K562 (cell line): ENCODE measurements around the gene MGAT4B. TPM values are rescaled to one million over a fixed set of nuclear protein-coding genes. Genes with fewer than 3 reads are reported as not detected.

Experiments
- ATAC-seq: fragments of 200-7000 bp; cut with Tn5 transposase; 3 replicates; pipeline ENCODE4 v1.9.1; 2020; ENCODE audit warnings: moderate library complexity
- BruUV-seq: library from RNA; stranded (reverse); fragments of 400-500 nt; replicated peaks from 2 replicates; lab custom pipeline; 2021; lab: Mats Ljungman, UMichigan
- CTCF ChIA-PET: fragments of 300-600 bp; formaldehyde crosslinking; extraction: SDS; loops from one replicate; lab custom pipeline; 2021; ENCODE audit warnings: low intra/inter-chr PET ratio; lab: Yijun Ruan, JAX
- POLR2A ChIA-PET: fragments of 300-600, 350-650 bp; sonication (Branson Sonifier 250); formaldehyde crosslinking; extraction: SDS; loops from one replicate; lab custom pipeline; 2021; ENCODE audit warnings: antibody characterized with exemption, inconsistent platforms; lab: Yijun Ruan, JAX
- DNase-seq, 4 experiments: peaks; one replicate each; pipeline versions ENCODE4 v3.0.0 to v3.0.0-alpha.2; 2011 to 2018; ENCODE audit warnings: low spot score in 3 of 4, mixed read lengths in 3 of 4; ENCODE audit errors: extremely low read depth in 1 of 4
- FAIRE-seq: peaks from 2 replicates; lab custom pipeline; 2011; peaks lifted over from hg19 to GRCh38; lab: Jason Lieb, UNC
- H2AFZ ChIP-seq: 2 replicates; pipeline ENCODE4 v1.6.0; 2011; ENCODE audit warnings: low read depth, low read length, control low read depth, inconsistent platforms
- H3K27ac ChIP-seq: fragments of 200-600 bp; 3 replicates; pipeline ENCODE4 v1.8.0; 2011; ENCODE audit warnings: low read depth, mild to moderate bottlenecking, control low read depth, inconsistent platforms, low read length, moderate library complexity, mixed read lengths; ENCODE audit errors: extremely low read depth
- H3K27me3 ChIP-seq, 2 experiments: fragments of 300-600 bp in 1 of 2; 2 replicates in 1 of 2; 3 replicates in 1 of 2; pipeline versions ENCODE4 v1.6.0 to v1.8.0; 2011; ENCODE audit warnings: inconsistent platforms in 2 of 2, low read length in 2 of 2, mild to moderate bottlenecking in 1 of 2, mixed read lengths in 1 of 2, moderate library complexity in 1 of 2; ENCODE audit not compliant: control insufficient read depth in 2 of 2, insufficient read depth in 2 of 2
- H3K36me3 ChIP-seq: fragments of 300-600 bp; 3 replicates; pipeline ENCODE4 v1.8.0; 2011; ENCODE audit warnings: mild to moderate bottlenecking, low read length, inconsistent platforms; ENCODE audit not compliant: control insufficient read depth, insufficient read depth
- H3K4me1 ChIP-seq, 2 experiments: fragments of 200-600 bp in 1 of 2; replicated peaks in 1 of 2; 2 replicates in 1 of 2; 3 replicates in 1 of 2; pipeline versions ENCODE4 v1.5.1 to v1.8.0; 2011; ENCODE audit warnings: inconsistent platforms in 2 of 2, low read length in 2 of 2, mild to moderate bottlenecking in 1 of 2, mixed read lengths in 1 of 2, moderate library complexity in 1 of 2; ENCODE audit not compliant: control insufficient read depth in 2 of 2, insufficient read depth in 2 of 2
- H3K4me2 ChIP-seq: 2 replicates; pipeline ENCODE4 v1.6.1; 2011; ENCODE audit warnings: low read length, control low read depth, inconsistent platforms, mixed read lengths; ENCODE audit not compliant: insufficient read depth
- H3K4me3 ChIP-seq: fragments of 200-600 bp; sonication (generic), shearing (Covaris generic); 2 replicates; pipeline ENCODE4 v1.5.1; 2016; ENCODE audit warnings: control low read depth, inconsistent platforms
- H3K79me2 ChIP-seq: fragments of 200-600 bp; 3 replicates; pipeline ENCODE4 v1.8.0; 2011; ENCODE audit warnings: low read length, inconsistent platforms; ENCODE audit not compliant: control insufficient read depth, insufficient read depth
- H3K9ac ChIP-seq, 2 experiments: 2 replicates each; pipeline versions ENCODE4 v1.6.0 to v1.6.1; 2011; ENCODE audit warnings: low read depth in 2 of 2, low read length in 2 of 2, control low read depth in 1 of 2, inconsistent platforms in 1 of 2, mild to moderate bottlenecking in 1 of 2, mixed read lengths in 1 of 2; ENCODE audit not compliant: insufficient read depth in 1 of 2
- H3K9me1 ChIP-seq: one replicate; pipeline ENCODE4 v1.6.0; 2011; ENCODE audit warnings: inconsistent platforms, mild to moderate bottlenecking, low read length, moderate library complexity; ENCODE audit not compliant: control insufficient read depth, insufficient read depth
- H3K9me3 ChIP-seq: replicated peaks from 2 replicates; pipeline ENCODE4 v1.5.1; 2011; ENCODE audit warnings: low read depth, low read length, inconsistent platforms; ENCODE audit not compliant: control insufficient read depth, insufficient read depth
- H4K20me1 ChIP-seq: replicated peaks from 2 replicates; pipeline ENCODE4 v1.6.1; 2011; ENCODE audit warnings: low read length, inconsistent platforms, mixed read lengths; ENCODE audit not compliant: control insufficient read depth, insufficient read depth
- CHD4 ChIP-seq: fragments of 200-600 bp; sonication (generic); IDR thresholded peaks from 3 replicates; pipeline ENCODE4 v1.6.1; 2012; ENCODE audit warnings: low read depth, mild to moderate bottlenecking, mixed read lengths, low read length, inconsistent platforms; ENCODE audit not compliant: insufficient read depth, insufficient replicate concordance, poor library complexity, severe bottlenecking
- EWSR1 ChIP-seq: fragments of 450-650 bp; IDR thresholded peaks from 2 replicates; pipeline ENCODE4 v1.6.1; 2018; ENCODE audit warnings: borderline replicate concordance, mild to moderate bottlenecking, low read depth, moderate library complexity; ENCODE audit not compliant: partially characterized antibody
- HINFP ChIP-seq: fragments of 450-650 bp; conservative IDR thresholded peaks from 2 replicates; pipeline ENCODE4 v1.6.1; 2016; ENCODE audit warnings: missing genetic modification characterization, low read depth, mild to moderate bottlenecking, control low read depth, missing compliant biosample characterization
- MGA ChIP-seq: fragments of 450-650 bp; IDR thresholded peaks from 2 replicates; pipeline ENCODE4 v1.6.1; 2016; ENCODE audit warnings: mild to moderate bottlenecking, moderate library complexity
- RFX5 ChIP-seq: IDR thresholded peaks from 2 replicates; pipeline ENCODE4 v1.6.1; 2011; ENCODE audit warnings: low read depth, mild to moderate bottlenecking, improper control_type of control experiment, low read length
- TFAP4 ChIP-seq: sonication (generic); formaldehyde crosslinking; IDR thresholded peaks from 2 replicates; pipeline ENCODE4 v1.8.0; 2022; ENCODE audit warnings: missing genetic modification reagents, mild to moderate bottlenecking, moderate library complexity, borderline replicate concordance
- ZNF217 ChIP-seq: sonication (generic); formaldehyde crosslinking; IDR thresholded peaks from 2 replicates; pipeline ENCODE4 v1.8.0; 2022; ENCODE audit warnings: mild to moderate bottlenecking, missing genetic modification reagents
- ZNF444 ChIP-seq: fragments of 250-450 bp; sonication (Bioruptor Pico); IDR thresholded peaks from 2 replicates; pipeline ENCODE4 v1.4.0; 2020; ENCODE audit warnings: mild to moderate bottlenecking, moderate library complexity
- WGBS: fragments of 100-300 bp; shearing (Covaris generic); methylation state at CpG from one replicate; pipeline ENCODE4 v1.1.6; 2016; ENCODE audit warnings: low coverage, mixed read lengths; ENCODE audit not compliant: insufficient coverage; ENCODE audit errors: missing lambda C conversion rate; 5-methylcytosine and 5-hydroxymethylcytosine counted together
- in situ Hi-C: fragments of 300-500 bp; cut with MboI; formaldehyde crosslinking; loops from 4 replicates; pipeline ENCODE4 v1.15.0; 2018; ENCODE audit warnings: inconsistent platforms, mixed read lengths
- intact Hi-C: fragments of 100-400 bp; cut with micrococcal nuclease; formaldehyde crosslinking; loops from 2 replicates; pipeline ENCODE4 v1.14.2; 2022
- polyA plus RNA-seq, 8 experiments: library from polyadenylated mRNA; depleted of rRNA in 4 of 8; stranded (reverse) in 5 of 8; unstranded in 3 of 8; fragments of >200 nt; fragmentation: Nextera tagmentation in 2 of 8; fragmentation: Illumina TruSeq in 1 of 8; extraction: Ambion mirVana in 2 of 8; extraction: Trizol in 1 of 8; gene quantifications; 2 replicates each; pipeline versions ENCODE4 v1.2.1 to v1.2.3, GENCODE V29; 2011 to 2014; ENCODE audit warnings: inconsistent platforms in 1 of 8, missing spikeins in 1 of 8
- total RNA-seq, 7 experiments: library from RNA; depleted of rRNA in 6 of 7; stranded (reverse); fragments of >200 nt in 6 of 7; fragmentation: Illumina TruSeq in 2 of 7; extraction: Trizol in 2 of 7; gene quantifications; 2 replicates each; pipeline versions ENCODE4 v1.2.1 to v1.2.3, GENCODE V29; 2011 to 2021; ENCODE audit warnings: low replicate concordance in 1 of 7

MGAT4B gene
- total and polyA plus RNA-seq, 9 of the 15 experiments (the other 6 are each of a cell fraction or from before 2014, with no cell fraction given) = 0.34 to 133 (median 75.4) TPM

- ChIA-PET POLR2A (interaction anchor here (1.0 kb wide), 1 partner anchor 234 kb away, joined by 3 read pairs; no protein-coding TSS in a partner anchor), CTCF (no interaction called here)
- Histone ChIP-seq H3K79me2 (no peaks in the 10 kb centered on the region), H3K9me1 (no peaks in the 10 kb centered on the region), H4K20me1 (no peaks in the 10 kb centered on the region; the same call in 1 of the 2 replicates), H3K4me1 (peaks cover 0 to 7% of the 10 kb centered on the region in 2 experiments; a peak in 3 of 5 replicates), H3K4me3 (no peak overlapping the region), H3K4me2 (no peak overlapping the region), H2AFZ (no peak overlapping the region), H3K9me3 (no peaks in the 10 kb centered on the region), H3K27me3 (no peaks in the 10 kb centered on the region), H3K9ac (no peak overlapping the region), H3K36me3 (peaks cover 45% of the 10 kb centered on the region; the same call in 2 of the 3 replicates), H3K27ac (no peak overlapping the region)
- FAIRE-seq (no peak), DNase-seq (no peak), ATAC-seq (no peak)
- 86% methylated on average over 9 of the region's 9 CpGs for WGBS
- in situ Hi-C loops (no loop called here), intact Hi-C loops (no loop called here)
- BruUV-seq = no TSS peak
- TF ChIP-seq ZNF444 (no peak), HINFP (tag) (no peak), ZNF217 (CRISPR knock-in tag) (no peak), CHD4 (no peak), TFAP4 (CRISPR knock-in tag) (no peak), RFX5 (no peak), MGA (no peak), EWSR1 (no peak)
Measured at GRCh38 chr5:179841621-179842020, 35.0 kb upstream of the MGAT4B start.
